Transverse colon (tissue), 4 donors: ENCODE measurements around the gene NPEPL1.

Source experiments
- POLR2AphosphoS5 ChIP-seq, 3 donors: sonication (generic); formaldehyde crosslinking; IDR thresholded peaks; one replicate each; pipeline ENCODE4 v1.6.1; 2016; ENCODE audit warnings: antibody characterized with exemption in 3 of 3
- TF ChIP-seq, protein P1 (sequence below), 5 experiments: fragments of 200-600 bp in 3 of 5; fragments of 450-650 bp in 2 of 5; sonication (generic) in 3 of 5; IDR thresholded peaks; 1 replicate in 2 of 5; 2 replicates in 3 of 5; pipeline ENCODE4 v1.5.1; 2016 to 2017; ENCODE audit warnings: antibody characterized with exemption in 5 of 5, inconsistent platforms in 3 of 5, mild to moderate bottlenecking in 2 of 5, moderate library complexity in 1 of 5

DNA sequence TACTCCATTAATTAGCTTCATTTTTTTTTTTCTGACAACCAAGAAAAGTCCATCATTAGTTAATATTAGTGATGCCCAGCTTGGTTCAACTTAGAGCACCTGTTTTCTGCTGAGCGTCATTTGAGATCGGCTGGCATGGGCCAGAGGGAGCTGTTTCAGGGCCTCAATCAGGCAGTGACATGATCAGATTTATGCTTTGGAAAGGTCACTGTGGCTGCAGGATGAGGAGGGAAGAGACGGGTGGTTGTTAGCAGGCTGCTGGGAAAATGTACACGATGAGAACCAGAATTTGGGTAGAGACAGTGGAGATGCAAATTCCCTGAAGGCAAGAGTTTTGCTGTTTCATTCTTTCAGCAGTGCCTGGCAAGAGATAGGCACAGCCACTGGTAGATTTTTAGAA lies 45.9 kb upstream of the NPEPL1 start:
- TF ChIP-seq, protein P1, sequence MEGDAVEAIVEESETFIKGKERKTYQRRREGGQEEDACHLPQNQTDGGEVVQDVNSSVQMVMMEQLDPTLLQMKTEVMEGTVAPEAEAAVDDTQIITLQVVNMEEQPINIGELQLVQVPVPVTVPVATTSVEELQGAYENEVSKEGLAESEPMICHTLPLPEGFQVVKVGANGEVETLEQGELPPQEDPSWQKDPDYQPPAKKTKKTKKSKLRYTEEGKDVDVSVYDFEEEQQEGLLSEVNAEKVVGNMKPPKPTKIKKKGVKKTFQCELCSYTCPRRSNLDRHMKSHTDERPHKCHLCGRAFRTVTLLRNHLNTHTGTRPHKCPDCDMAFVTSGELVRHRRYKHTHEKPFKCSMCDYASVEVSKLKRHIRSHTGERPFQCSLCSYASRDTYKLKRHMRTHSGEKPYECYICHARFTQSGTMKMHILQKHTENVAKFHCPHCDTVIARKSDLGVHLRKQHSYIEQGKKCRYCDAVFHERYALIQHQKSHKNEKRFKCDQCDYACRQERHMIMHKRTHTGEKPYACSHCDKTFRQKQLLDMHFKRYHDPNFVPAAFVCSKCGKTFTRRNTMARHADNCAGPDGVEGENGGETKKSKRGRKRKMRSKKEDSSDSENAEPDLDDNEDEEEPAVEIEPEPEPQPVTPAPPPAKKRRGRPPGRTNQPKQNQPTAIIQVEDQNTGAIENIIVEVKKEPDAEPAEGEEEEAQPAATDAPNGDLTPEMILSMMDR (IDR thresholded peaks at IDR 0.05), result no peak
- TF ChIP-seq POLR2AphosphoS5 (IDR thresholded peaks at IDR 0.05), result no peak
